ENCODE data around the gene STAT5B.

DNA sequence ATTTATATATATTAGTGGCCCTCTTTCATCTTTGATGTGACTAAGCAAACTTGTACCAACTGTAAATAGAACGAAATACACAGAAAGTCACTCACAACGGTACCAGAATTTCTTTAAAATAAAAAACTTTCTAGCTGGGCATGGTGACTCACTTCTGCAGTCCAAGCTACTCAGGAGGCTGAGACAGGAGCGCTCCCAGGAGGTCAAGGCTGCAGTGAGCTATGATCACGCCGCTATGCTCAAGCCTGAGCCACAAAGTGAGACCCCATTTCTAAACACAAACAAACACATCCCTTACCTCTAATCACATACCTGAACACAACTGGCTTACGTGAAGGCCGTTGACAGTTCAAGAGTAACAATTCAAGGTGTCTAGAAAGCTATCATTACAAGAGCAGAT, 29.7 kb downstream of the STAT5B start:
- TF ChIP-seq CTCF (conservative IDR thresholded peaks at IDR 0.05 in 1 of 2, IDR thresholded peaks at IDR 0.05 in 1 of 2; ENCODE audit: low read depth in 1 of 2, low read length in 2 of 2), result no peak
- TF ChIP-seq EZH2 (IDR thresholded peaks at IDR 0.05; ENCODE audit: low read length, missing control alignments), result no peak

Measured in fibroblast of lung (primary cell).